Middle frontal gyrus (tissue), 1 donor: ENCODE data around the gene PTPRD.

Experiments
- DNase-seq: peaks from one replicate; pipeline ENCODE4 v3.0.0-alpha.2; 2015; ENCODE audit warnings: low spot score; ENCODE audit errors: extremely low spot score

PTPRD gene

GRCh38 chr9:8419596-8420275 lies 2193.1 kb downstream of the PTPRD start:
- DNase-seq, result no peak

GRCh38 chr9:8417341-8417740 lies 2195.5 kb downstream of the PTPRD start:
- no peak for DNase-seq

- no peak for DNase-seq
Observed at GRCh38 chr9:8412327-8412726, 2200.5 kb downstream of the PTPRD start.

GRCh38 chr9:8408575-8409190 lies 2204.1 kb downstream of the PTPRD start:
- no peak for DNase-seq

- DNase-seq, result no peak
Observed at GRCh38 chr9:8401961-8402705, 2210.7 kb downstream of the PTPRD start.

GRCh38 chr9:8400378-8400777 lies 2212.4 kb downstream of the PTPRD start:
- no peak for DNase-seq

DNA sequence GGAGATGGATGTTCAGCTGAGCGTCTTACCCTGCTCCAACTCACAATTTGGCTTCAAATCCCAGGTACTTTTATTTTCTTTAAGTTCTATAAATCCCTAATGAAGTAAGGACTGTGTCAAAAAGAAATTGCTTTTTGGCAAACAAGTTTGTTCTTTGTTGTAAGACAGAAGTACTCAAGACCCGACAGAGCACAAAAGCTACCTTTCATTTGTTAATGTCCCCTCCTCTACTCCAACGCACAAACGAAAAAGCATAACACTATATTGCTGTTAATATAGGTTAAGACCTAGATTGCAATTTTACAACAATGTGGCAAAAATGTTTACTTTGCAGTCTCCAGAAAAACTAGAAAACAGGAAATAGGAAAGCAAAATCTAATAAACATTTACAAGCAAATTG lies 2217.8 kb downstream of the PTPRD start:
- no peak for DNase-seq

GRCh38 chr9:8394341-8394740 lies 2218.5 kb downstream of the PTPRD start:
- no peak for DNase-seq

DNA sequence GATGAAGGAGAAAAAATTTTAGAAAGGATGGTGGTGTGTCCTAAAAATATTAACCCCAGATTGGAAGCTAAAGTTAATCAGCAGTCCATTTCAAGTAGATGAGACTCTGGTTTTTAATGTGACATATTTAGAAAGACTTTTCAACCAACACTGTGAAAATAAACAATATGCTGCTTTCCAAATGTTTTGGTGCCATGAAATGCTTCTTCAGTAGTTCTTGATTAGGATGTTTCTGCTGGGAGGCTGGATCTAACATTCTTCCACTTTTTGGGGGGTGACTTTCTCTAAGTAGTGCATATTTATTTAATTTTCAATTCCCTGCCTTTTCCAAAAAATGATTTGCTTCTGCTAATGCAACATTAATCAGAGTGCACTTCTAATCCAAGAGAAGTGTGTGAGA lies 2219.9 kb downstream of the PTPRD start:
- DNase-seq, result no peak

DNA sequence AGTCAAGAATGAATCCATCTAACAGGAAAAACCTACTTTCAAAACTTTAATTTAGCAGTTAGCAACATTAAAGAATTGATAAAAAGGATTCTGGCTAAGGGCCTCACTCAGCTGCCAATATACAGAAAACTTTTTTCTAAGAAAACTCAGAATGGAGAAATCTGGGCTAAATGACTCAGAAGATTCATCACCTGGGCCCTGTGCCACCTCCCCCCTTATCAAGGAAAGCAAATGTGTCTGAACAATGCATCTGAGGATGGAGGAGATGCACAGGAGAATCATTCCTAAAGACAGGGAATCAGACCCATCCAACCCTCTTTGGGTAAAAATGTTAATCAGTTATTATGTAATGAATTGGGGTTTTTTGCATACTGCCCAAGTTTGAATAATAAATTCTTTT lies 2221.2 kb downstream of the PTPRD start:
- no peak for DNase-seq

GRCh38 chr9:8391132-8391531 lies 2221.7 kb downstream of the PTPRD start:
- DNase-seq, result no peak

DNA sequence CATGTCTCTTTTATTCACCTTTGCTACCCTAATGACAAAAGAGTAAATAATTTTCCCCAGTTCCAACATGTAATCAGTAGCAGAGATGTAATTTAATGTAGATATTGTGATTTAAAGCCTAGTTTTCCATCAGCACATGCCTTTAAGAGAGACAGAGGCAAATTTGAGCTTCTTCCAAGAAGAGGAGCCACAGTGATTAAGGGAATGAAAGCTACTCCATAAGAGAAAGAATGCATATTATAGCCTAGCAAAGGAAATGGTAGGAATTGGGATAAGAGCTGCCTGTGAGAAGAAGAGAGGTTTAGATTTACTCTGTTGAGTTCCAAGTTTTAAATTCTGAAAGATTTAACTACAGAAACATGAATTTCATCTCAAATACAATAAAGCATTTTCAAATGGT lies 2222.2 kb downstream of the PTPRD start:
- DNase-seq, result no peak

DNA sequence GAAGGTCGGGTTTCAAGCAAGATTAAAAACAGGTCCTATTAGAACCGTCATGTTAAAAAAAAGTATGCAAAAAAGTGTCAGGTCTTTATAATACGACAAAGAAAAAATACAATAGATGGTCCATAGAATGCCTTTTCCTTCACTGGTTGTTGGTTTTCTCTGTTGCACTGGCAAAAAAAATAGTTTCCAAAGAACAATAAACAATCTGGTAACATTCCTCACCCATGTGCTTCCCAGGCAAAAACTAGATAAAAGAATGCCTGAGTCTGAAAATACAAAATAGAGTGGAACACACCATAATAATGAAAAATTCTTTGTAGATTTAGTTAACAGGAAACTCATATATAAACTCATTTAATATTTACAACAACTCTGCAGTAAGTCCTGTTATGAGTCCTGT lies 2223.3 kb downstream of the PTPRD start:
- no peak for DNase-seq

DNA sequence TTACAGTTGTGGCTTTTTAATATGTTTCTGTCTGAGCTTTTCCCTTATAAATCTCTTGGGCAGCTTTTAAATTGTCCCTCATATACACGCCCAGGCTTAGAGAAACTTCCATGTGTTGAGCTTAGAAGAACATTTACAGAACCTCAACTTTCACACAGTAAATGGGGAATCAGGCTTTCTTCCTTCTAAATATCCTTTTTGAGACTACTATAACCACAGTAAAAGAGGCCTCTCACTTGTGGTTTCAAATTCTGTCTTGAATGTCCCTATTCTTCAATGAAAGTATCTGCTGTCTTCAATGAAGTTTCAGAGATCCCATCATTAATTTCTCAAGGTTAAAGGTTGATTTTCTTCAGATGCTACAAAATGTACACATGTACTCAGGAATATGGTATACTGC lies 2224.7 kb downstream of the PTPRD start:
- DNase-seq, result no peak

DNA sequence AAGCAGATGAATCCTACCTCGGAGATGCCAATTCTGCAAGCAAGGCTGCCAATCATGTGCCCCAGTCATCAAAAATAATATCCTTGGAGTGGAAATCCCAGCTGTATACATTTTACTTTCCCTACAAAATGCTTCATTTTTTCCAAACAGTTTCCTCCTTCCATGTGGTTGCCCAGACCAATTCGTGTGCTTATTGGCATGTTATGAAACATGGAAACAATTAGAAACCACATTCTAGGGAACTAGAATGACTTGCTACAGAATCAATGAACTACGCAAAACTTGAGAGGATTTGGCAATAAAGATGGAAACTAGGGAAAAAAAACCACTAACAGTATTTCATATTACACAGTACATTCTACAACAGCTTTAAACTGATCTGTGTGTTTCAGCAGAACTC lies 2228.7 kb downstream of the PTPRD start:
- no peak for DNase-seq

DNA sequence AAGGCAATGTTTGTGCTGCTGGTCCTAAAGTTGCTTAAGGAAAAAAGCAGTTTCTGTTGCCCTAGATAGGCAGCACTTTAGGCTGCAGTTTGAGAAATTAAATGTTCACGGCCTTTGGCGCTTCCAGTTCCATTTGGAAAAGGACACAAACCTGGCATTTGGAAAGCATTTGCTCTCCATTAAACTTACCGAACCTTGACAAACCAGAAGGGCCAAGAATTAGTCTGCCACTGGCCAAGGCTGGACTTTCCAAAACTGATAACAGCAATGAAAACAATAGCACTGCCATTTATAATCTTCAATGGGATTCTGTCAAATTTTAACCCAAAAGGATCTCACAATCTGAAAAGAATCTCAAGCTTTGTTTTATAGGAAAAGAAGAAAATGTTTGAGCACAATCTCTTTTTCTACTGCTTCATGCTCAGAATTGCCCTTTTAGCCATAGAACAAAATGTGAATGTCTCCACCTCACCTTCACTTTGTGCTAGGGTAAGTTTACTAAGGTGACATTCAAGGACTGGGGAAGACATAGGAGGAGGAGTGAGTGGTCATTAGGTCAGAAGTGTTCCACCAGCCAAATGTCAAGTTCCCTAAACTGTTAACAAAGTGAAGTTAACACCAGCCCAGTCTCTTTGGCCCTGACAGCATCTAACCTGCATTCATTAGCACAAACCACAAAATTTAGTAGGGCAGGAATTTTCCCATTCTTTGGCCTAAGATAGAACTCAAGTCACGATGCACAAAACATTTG lies 2229.8 kb downstream of the PTPRD start:
- DNase-seq, result no peak

DNA sequence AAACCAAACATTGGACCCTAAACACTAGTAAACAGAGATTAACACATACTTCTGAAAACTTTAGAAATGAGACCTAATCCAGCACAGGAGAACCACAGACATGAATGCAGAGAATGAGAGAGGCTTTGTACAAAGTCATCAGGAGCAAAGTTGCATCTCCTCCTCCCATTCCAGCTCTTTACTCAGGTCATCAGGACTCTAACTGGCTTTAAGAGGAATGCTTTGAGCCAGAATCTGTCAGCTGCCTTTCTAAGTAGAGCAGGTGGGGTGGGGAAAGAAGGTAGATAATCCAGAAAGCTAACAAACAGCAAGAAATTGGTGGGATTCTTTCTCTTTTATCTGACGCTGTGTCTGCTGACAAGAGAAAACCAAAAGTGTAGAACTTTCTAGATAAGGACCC lies 2230.5 kb downstream of the PTPRD start:
- DNase-seq, result no peak

DNA sequence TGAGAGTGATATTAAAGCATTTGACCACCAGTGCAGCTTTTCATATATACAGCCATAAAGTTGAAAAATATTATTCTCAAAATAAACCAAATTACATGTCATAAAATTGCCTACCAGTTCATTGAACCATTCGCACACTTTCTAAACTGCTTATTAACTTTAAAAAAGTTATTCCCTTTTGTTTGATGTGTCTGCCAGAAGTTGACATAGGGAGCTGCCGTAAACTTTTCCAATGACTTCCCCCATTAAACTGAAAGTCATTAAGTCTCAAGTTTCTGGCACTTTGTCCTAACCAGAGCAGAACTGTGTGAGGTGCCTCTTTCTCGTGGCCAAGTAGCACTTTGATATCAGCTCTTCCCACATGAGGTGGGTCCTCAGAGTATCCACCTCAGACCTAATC lies 2231.2 kb downstream of the PTPRD start:
- DNase-seq, result no peak

- DNase-seq, result no peak
Observed at GRCh38 chr9:8374471-8374870, 2238.3 kb downstream of the PTPRD start.

DNA sequence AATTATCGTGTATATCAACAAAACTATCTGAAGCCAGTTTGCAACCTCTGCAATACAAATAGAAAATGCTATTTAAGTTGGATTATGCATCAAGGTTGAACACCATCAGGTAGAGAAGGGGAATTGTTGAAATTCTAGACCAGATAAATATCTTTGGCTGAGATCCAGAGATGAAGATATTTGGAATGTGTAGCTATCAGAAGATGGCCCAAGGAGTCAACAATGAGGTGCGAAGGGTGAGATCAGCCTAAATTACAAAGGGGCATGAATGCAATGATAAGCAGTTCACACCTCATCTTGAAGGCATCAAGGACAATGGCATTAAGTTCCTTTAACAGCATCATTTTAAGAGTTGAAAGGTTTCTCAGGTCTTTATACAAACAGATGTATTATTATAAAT lies 2241.1 kb downstream of the PTPRD start:
- no peak for DNase-seq

DNA sequence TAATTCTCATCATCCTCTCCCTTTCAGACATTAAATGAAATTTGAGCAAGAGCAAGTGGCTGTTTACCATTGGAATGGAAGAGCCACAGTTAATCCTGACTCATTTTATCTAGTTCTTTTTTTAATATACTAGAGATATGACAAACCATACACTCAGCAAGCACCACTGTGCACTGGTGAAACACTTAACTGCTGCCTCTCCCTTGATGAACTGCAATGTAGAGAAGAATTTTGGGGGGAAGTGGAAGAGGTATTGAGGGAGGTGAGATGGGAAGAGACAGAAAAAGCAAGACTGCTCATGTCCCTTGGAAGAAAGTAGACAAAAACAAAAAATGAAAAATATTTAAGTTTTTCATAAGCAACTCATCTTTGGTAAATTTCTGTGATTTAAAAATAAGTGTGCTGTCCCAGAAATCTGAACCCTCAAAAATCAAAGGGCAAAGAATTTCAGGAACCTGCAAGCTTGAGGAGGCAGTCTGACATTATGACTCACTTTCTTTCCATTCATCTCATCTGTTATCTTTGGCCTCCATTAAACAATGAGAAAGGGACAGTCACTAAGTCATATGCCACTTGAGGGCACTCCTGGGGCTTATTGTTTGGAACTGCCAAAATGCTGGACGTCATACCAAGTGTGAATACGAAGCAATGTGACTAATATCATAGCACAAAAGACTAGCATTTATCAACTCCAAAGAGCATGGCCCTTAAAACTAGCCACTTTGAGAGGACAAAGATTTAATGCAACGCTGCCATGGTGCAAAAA lies 2246.5 kb downstream of the PTPRD start:
- DNase-seq, result no peak
